Neural progenitor cell (in vitro differentiated cells): Measurements from ENCODE around the gene MYO6. TPM values are rescaled to one million over a fixed set of nuclear protein-coding genes. Genes with fewer than 3 reads are reported as not detected.

ENCODE experiments used
- DNase-seq: peaks from one replicate; pipeline ENCODE4 v3.0.0-alpha.2; 2016; ENCODE audit warnings: low spot score
- H2AFZ ChIP-seq: fragments of 200-600 bp; sonication (generic); replicated peaks from 2 replicates; pipeline ENCODE4 v1.6.1; 2016; ENCODE audit warnings: antibody characterized with exemption
- H3F3A ChIP-seq: fragments of 200-600 bp; sonication (generic); 2 replicates; pipeline ENCODE4 v1.6.1; 2016; ENCODE audit warnings: antibody characterized with exemption, low read depth
- H3K27ac ChIP-seq: fragments of 200-600 bp; sonication (generic); 2 replicates; pipeline ENCODE4 v1.5.1; 2016; ENCODE audit warnings: mild to moderate bottlenecking
- H3K27me3 ChIP-seq: fragments of 200-600 bp; sonication (generic); 2 replicates; pipeline ENCODE4 v1.6.1; 2016; ENCODE audit warnings: mild to moderate bottlenecking, moderate library complexity
- H3K36me3 ChIP-seq: fragments of 200-600 bp; sonication (generic); 2 replicates; pipeline ENCODE4 v1.5.1; 2016
- H3K4me1 ChIP-seq: fragments of 200-600 bp; sonication (generic); 2 replicates; pipeline ENCODE4 v1.6.1; 2016; ENCODE audit warnings: mixed run types
- H3K4me2 ChIP-seq: fragments of 200-600 bp; sonication (generic); 2 replicates; pipeline ENCODE4 v1.6.1; 2016
- H3K4me3 ChIP-seq: fragments of 200-600 bp; sonication (generic); 2 replicates; pipeline ENCODE4 v1.5.1; 2016
- H3K79me2 ChIP-seq: fragments of 200-600 bp; sonication (generic); 2 replicates; pipeline ENCODE4 v1.6.1; 2016; ENCODE audit warnings: low read depth
- H3K9ac ChIP-seq: fragments of 200-600 bp; sonication (generic); 2 replicates; pipeline ENCODE4 v1.6.1; 2016
- H3K9me3 ChIP-seq: fragments of 200-600 bp; sonication (generic); 2 replicates; pipeline ENCODE4 v1.5.1; 2016; ENCODE audit warnings: low read depth
- H4K20me1 ChIP-seq: fragments of 200-600 bp; sonication (generic); 2 replicates; pipeline ENCODE4 v1.6.1; 2016; ENCODE audit warnings: low read depth
- H3K27ac Mint-ChIP-seq: 3 replicates; pipeline ENCODE4 v1.8.0; 2021; ENCODE audit warnings: mixed read lengths
- H3K27me3 Mint-ChIP-seq: 2 replicates; pipeline ENCODE4 v1.8.0; 2022; ENCODE audit warnings: low read depth, mild to moderate bottlenecking, inconsistent platforms, moderate library complexity, mixed read lengths; ENCODE audit not compliant: insufficient read depth
- H3K36me3 Mint-ChIP-seq: 3 replicates; pipeline ENCODE4 v1.8.0; 2021; ENCODE audit warnings: mixed read lengths
- H3K4me1 Mint-ChIP-seq: 3 replicates; pipeline ENCODE4 v1.8.0; 2021; ENCODE audit warnings: mixed read lengths
- H3K4me3 Mint-ChIP-seq: 3 replicates; pipeline ENCODE4 v1.8.0; 2021; ENCODE audit warnings: mild to moderate bottlenecking, moderate library complexity, mixed read lengths
- H3K9me3 Mint-ChIP-seq: 3 replicates; pipeline ENCODE4 v1.8.0; 2020; ENCODE audit warnings: mixed read lengths
- EZH2 ChIP-seq: fragments of 200-600 bp; sonication (generic); IDR thresholded peaks from 2 replicates; pipeline ENCODE4 v1.6.1; 2017; ENCODE audit warnings: antibody characterized with exemption, mild to moderate bottlenecking, moderate library complexity
- EZH2phosphoT487 ChIP-seq: fragments of 200-600 bp; sonication (generic); IDR thresholded peaks from 2 replicates; pipeline ENCODE4 v1.6.1; 2017; ENCODE audit warnings: antibody characterized with exemption
- total RNA-seq: library from RNA; depleted of rRNA; stranded (reverse); fragments of >200 nt; gene quantifications from 2 replicates; pipeline ENCODE4 v1.2.3, GENCODE V29; 2015; ENCODE audit warnings: low replicate concordance
- TF ChIP-seq, protein P1 (sequence below): fragments of 200-600 bp; sonication (generic); IDR thresholded peaks from 2 replicates; pipeline ENCODE4 v1.5.1; 2017; ENCODE audit warnings: antibody characterized with exemption, mild to moderate bottlenecking

MYO6 gene
- total RNA-seq, 1 donor from 2014 or later = 23.0 TPM

DNA sequence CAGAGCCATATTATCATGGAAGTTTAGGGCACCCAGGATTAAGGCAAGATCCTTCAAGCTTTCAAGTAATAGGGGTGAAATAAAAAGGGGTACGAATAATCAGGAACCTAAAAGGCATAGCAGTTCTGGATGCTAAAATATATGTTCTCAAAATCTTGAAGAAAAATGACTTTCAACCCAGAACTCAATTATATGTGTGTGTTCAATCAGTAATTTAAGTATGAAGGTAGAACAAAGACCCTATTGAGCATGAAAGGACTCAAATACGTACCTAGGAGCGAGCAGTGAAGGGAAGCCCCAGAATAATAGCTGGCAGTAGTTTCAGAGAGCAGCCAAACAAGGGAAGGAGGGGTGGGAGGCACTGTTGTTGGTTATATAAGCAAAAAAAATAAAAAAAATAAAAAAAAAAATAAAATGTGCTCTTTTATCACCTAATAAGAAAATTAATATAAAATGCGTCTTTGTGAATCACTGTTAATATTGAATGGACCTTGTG is 45.4 kb downstream of the MYO6 start:
- no peaks in the 10 kb centered on the region for H3K27me3 Mint-ChIP-seq
- no peak overlapping the region for H2AFZ ChIP-seq
- no peak overlapping the region for H3K4me3 ChIP-seq
- peaks cover 11% of the 10 kb centered on the region for H3K79me2 ChIP-seq
- no peak overlapping the region for H3K4me3 Mint-ChIP-seq
- no peak overlapping the region for H3K9ac ChIP-seq
- peaks cover 8% of the 10 kb centered on the region for H3F3A ChIP-seq
- no peaks in the 10 kb centered on the region for H3K27me3 ChIP-seq
- peak overlapping the region; percentile 18 for H3K27ac ChIP-seq
- peak; percentile 11 for DNase-seq
- H3K4me2 ChIP-seq = no peak overlapping the region
- peaks cover 15% of the 10 kb centered on the region for H3K4me1 Mint-ChIP-seq
- TF ChIP-seq, protein P1, sequence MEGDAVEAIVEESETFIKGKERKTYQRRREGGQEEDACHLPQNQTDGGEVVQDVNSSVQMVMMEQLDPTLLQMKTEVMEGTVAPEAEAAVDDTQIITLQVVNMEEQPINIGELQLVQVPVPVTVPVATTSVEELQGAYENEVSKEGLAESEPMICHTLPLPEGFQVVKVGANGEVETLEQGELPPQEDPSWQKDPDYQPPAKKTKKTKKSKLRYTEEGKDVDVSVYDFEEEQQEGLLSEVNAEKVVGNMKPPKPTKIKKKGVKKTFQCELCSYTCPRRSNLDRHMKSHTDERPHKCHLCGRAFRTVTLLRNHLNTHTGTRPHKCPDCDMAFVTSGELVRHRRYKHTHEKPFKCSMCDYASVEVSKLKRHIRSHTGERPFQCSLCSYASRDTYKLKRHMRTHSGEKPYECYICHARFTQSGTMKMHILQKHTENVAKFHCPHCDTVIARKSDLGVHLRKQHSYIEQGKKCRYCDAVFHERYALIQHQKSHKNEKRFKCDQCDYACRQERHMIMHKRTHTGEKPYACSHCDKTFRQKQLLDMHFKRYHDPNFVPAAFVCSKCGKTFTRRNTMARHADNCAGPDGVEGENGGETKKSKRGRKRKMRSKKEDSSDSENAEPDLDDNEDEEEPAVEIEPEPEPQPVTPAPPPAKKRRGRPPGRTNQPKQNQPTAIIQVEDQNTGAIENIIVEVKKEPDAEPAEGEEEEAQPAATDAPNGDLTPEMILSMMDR = no peak
- TF ChIP-seq EZH2phosphoT487 = no peak
- TF ChIP-seq EZH2 = no peak
- no peaks in the 10 kb centered on the region for H3K9me3 Mint-ChIP-seq
- H3K27ac Mint-ChIP-seq = no peak overlapping the region
- peaks cover 4% of the 10 kb centered on the region for H4K20me1 ChIP-seq
- peaks cover 11% of the 10 kb centered on the region for H3K4me1 ChIP-seq
- no peaks in the 10 kb centered on the region for H3K9me3 ChIP-seq
- no peaks in the 10 kb centered on the region for H3K36me3 ChIP-seq
- H3K36me3 Mint-ChIP-seq = no peaks in the 10 kb centered on the region

- Mint-ChIP-seq H3K9me3 (no peaks in the 10 kb centered on the region), H3K4me1 (peaks cover 15% of the 10 kb centered on the region), H3K27me3 (no peaks in the 10 kb centered on the region), H3K27ac (no peak overlapping the region), H3K36me3 (no peaks in the 10 kb centered on the region), H3K4me3 (no peak overlapping the region)
- Histone ChIP-seq H2AFZ (no peak overlapping the region), H3K27ac (peak overlapping the region; percentile 18), H3K27me3 (no peaks in the 10 kb centered on the region), H4K20me1 (peaks cover 4% of the 10 kb centered on the region), H3K4me3 (no peak overlapping the region), H3K9me3 (no peaks in the 10 kb centered on the region), H3K79me2 (peaks cover 11% of the 10 kb centered on the region), H3K36me3 (no peaks in the 10 kb centered on the region), H3K9ac (no peak overlapping the region), H3F3A (peaks cover 8% of the 10 kb centered on the region), H3K4me2 (no peak overlapping the region), H3K4me1 (peaks cover 11% of the 10 kb centered on the region)
- no peak for TF ChIP-seq EZH2phosphoT487
- TF ChIP-seq, protein P1 = no peak
- TF ChIP-seq EZH2 = no peak
- DNase-seq = no peak
Measured at GRCh38 chr6:75794954-75795739, 46.1 kb downstream of the MYO6 start.

DNA sequence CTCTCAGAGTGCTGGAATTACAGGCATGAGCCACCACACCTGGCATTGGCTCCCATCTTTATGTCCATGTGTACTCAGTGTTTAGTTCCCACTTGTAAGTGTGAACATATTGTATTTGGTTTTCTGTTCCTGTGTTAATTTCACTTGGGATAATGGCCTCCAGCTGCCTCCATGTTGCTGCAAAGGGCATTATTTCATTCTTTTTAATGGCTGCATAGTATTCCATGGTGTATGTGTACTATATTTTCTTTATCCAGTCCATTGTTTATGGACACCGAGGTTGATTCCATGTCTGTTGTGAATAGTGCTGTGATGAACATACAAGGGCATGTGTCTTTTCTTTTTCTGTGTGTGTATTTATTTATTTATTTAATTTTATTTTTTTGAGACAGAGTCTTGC is 47.7 kb downstream of the MYO6 start:
- no peak overlapping the region for H3K4me3 Mint-ChIP-seq
- Histone ChIP-seq H3F3A (peaks cover 8% of the 10 kb centered on the region), H3K36me3 (no peaks in the 10 kb centered on the region), H3K9ac (no peak overlapping the region), H2AFZ (no peak overlapping the region), H3K4me2 (no peak overlapping the region), H3K27me3 (no peaks in the 10 kb centered on the region), H4K20me1 (peaks cover 4% of the 10 kb centered on the region), H3K27ac (no peak overlapping the region), H3K9me3 (no peaks in the 10 kb centered on the region), H3K4me1 (peaks cover 11% of the 10 kb centered on the region), H3K79me2 (peaks cover 11% of the 10 kb centered on the region), H3K4me3 (no peak overlapping the region)
- peaks cover 15% of the 10 kb centered on the region for H3K4me1 Mint-ChIP-seq
- no peak for DNase-seq
- no peak overlapping the region for H3K27ac Mint-ChIP-seq
- no peak for TF ChIP-seq EZH2phosphoT487
- no peak for TF ChIP-seq EZH2
- TF ChIP-seq, protein P1 = no peak
- H3K36me3 Mint-ChIP-seq = no peaks in the 10 kb centered on the region
- no peaks in the 10 kb centered on the region for H3K9me3 Mint-ChIP-seq
- H3K27me3 Mint-ChIP-seq = no peaks in the 10 kb centered on the region
